Sigmoid colon (tissue), 7 donors: ENCODE measurements around the gene ZNF366. TPM values are rescaled to one million over a fixed set of nuclear protein-coding genes. Genes with fewer than 3 reads are reported as not detected.

ENCODE experiments used
- DNase-seq: peaks from one replicate; pipeline ENCODE4 v3.0.0-alpha.2; 2019
- H3K27ac ChIP-seq, 4 donors: fragments of 200-600 bp; sonication (generic); one replicate each; pipeline ENCODE4 v1.5.1; 2016 to 2019; ENCODE audit warnings: mild to moderate bottlenecking in 1 of 4
- H3K27me3 ChIP-seq, 3 donors: fragments of 200-600 bp; sonication (generic); one replicate each; pipeline ENCODE4 v1.5.1; 2019; ENCODE audit warnings: mild to moderate bottlenecking in 1 of 3
- H3K36me3 ChIP-seq, 4 donors: fragments of 200-600 bp; sonication (generic); one replicate each; pipeline ENCODE4 v1.5.1; 2016 to 2019
- H3K4me1 ChIP-seq, 4 donors: fragments of 200-600 bp; sonication (generic); one replicate each; pipeline ENCODE4 v1.5.1; 2017 to 2019
- H3K4me3 ChIP-seq, 4 donors: fragments of 200-600 bp; sonication (generic); one replicate each; pipeline ENCODE4 v1.5.1; 2017 to 2019; ENCODE audit warnings: mild to moderate bottlenecking in 2 of 4, moderate library complexity in 1 of 4
- H3K9me3 ChIP-seq, 4 donors: fragments of 200-600 bp in 3 of 4; sonication (generic) in 3 of 4; one replicate each; pipeline versions ENCODE4 v1.5.1 to v1.6.1; 2013 to 2019
- EP300 ChIP-seq, 4 donors: sonication (generic); formaldehyde crosslinking; IDR thresholded peaks; one replicate each; pipeline ENCODE4 v1.6.1; 2017; ENCODE audit warnings: antibody characterized with exemption in 4 of 4
- POLR2A ChIP-seq, 2 donors: fragments of 450-650 bp; IDR thresholded peaks; one replicate each; pipeline ENCODE4 v1.6.1; 2016; ENCODE audit warnings: antibody characterized with exemption in 2 of 2, mild to moderate bottlenecking in 2 of 2, moderate library complexity in 2 of 2
- POLR2AphosphoS5 ChIP-seq, 4 donors: sonication (generic); formaldehyde crosslinking; IDR thresholded peaks; one replicate each; pipeline ENCODE4 v1.6.1; 2017; ENCODE audit warnings: antibody characterized with exemption in 4 of 4
- WGBS, 2 donors: extraction: QIAGEN DNeasy Blood & Tissue Kit; methylation state at CpG; one replicate each; pipeline ENCODE4 v1.1.7; 2013; 5-methylcytosine and 5-hydroxymethylcytosine counted together
- intact Hi-C: fragments of 100-400 bp; cut with DNase I; formaldehyde crosslinking; loops from one replicate; pipeline ENCODE4 v1.15.1; 2023
- polyA plus RNA-seq, 3 donors: library from polyadenylated mRNA; stranded (reverse); fragments of 200-250 nt; gene quantifications; one replicate each; pipeline ENCODE4 v1.2.3, GENCODE V29; 2013
- total RNA-seq, 4 donors: library from RNA; depleted of rRNA; stranded (reverse); fragments of >200 nt; gene quantifications; one replicate each; pipeline ENCODE4 v1.1.0, GENCODE V29; 2016
- TF ChIP-seq, protein P1 (sequence below), 4 experiments: fragments of 450-650 bp in 3 of 4; fragments of 200-600 bp in 1 of 4; IDR thresholded peaks; one replicate each; pipeline ENCODE4 v1.5.1; 2016 to 2019; ENCODE audit warnings: antibody characterized with exemption in 4 of 4, mild to moderate bottlenecking in 3 of 4, moderate library complexity in 2 of 4
- donor health status: healthy with polysubstance abuse.
- donor health status: Bipolar disorder and iron deficiency.
- donor health status: healthy.

The ZNF366 gene
- total and polyA plus RNA-seq, 7 donors = 0.46 to 3.9 (median 1.8) TPM

DNA sequence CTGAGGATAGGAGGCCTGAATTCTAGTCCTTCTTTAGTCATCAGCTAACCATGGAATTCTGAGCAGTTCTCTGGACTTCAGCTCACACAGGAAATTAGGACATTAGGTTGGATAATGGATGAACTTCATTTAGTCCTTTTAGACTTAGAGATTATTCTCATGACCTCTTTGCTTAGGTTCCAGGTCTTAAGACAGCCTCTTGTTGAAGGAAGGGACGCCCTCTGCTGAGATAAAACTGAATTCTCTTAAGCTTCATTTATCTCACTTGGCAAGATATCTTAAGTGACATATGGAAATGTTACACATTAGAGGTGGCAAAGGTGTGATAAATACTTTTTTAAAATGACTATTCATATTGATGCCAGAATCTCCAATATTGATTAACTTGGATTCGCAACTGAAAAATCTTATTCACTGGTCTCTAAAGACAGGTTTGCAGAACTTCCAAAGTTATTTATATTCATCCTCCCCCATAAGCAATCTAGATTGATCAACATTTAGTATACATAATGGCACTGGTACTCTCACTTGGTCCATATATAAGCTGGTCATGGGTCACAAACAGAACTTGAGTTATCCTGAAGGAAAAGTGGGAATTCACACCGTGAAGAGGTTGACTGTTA lies 16.9 kb upstream of the ZNF366 start:
- TF ChIP-seq, protein P1, sequence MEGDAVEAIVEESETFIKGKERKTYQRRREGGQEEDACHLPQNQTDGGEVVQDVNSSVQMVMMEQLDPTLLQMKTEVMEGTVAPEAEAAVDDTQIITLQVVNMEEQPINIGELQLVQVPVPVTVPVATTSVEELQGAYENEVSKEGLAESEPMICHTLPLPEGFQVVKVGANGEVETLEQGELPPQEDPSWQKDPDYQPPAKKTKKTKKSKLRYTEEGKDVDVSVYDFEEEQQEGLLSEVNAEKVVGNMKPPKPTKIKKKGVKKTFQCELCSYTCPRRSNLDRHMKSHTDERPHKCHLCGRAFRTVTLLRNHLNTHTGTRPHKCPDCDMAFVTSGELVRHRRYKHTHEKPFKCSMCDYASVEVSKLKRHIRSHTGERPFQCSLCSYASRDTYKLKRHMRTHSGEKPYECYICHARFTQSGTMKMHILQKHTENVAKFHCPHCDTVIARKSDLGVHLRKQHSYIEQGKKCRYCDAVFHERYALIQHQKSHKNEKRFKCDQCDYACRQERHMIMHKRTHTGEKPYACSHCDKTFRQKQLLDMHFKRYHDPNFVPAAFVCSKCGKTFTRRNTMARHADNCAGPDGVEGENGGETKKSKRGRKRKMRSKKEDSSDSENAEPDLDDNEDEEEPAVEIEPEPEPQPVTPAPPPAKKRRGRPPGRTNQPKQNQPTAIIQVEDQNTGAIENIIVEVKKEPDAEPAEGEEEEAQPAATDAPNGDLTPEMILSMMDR (IDR thresholded peaks at IDR 0.05) = peak in 3 of 4 experiments; percentile 33 to 57 (median 51)
- TF ChIP-seq EP300 (IDR thresholded peaks at IDR 0.05) = no peak
- no peak for DNase-seq
- intact Hi-C loops = loop anchor here (5.0 kb wide), 1 partner anchor 157 kb away; no protein-coding TSS in a partner anchor
- H3K27me3 ChIP-seq = no peaks in the 10 kb centered on the region
- no peaks in the 10 kb centered on the region for H3K4me1 ChIP-seq
- no peak overlapping the region for H3K27ac ChIP-seq
- no peak overlapping the region for H3K4me3 ChIP-seq
- no peaks in the 10 kb centered on the region for H3K36me3 ChIP-seq
- WGBS, 2 donors = 35 to 56% methylated on average over 3 of the region's 3 CpGs
- peaks cover 0 to 3% (median 0%) of the 10 kb centered on the region in 4 donors for H3K9me3 ChIP-seq

- Histone ChIP-seq H3K9me3 (peaks cover 0 to 3% (median 0%) of the 10 kb centered on the region in 4 donors), H3K4me1 (no peaks in the 10 kb centered on the region), H3K27me3 (no peaks in the 10 kb centered on the region), H3K4me3 (no peak overlapping the region), H3K27ac (no peak overlapping the region), H3K36me3 (no peaks in the 10 kb centered on the region)
- intact Hi-C loops = loop anchor here (5.0 kb wide), 1 partner anchor 155 kb away; no protein-coding TSS in a partner anchor
- WGBS, 2 donors = 98 to 100% methylated on average over 1 of the region's 1 CpG
- no peak for TF ChIP-seq POLR2AphosphoS5 (IDR thresholded peaks at IDR 0.05)
- no peak for TF ChIP-seq EP300 (IDR thresholded peaks at IDR 0.05)
- TF ChIP-seq, protein P1 (IDR thresholded peaks at IDR 0.05) = no peak
- no peak for TF ChIP-seq POLR2A (IDR thresholded peaks at IDR 0.05)
- no peak for DNase-seq
Measured at GRCh38 chr5:72522607-72523006, 15.4 kb upstream of the ZNF366 start.

DNA sequence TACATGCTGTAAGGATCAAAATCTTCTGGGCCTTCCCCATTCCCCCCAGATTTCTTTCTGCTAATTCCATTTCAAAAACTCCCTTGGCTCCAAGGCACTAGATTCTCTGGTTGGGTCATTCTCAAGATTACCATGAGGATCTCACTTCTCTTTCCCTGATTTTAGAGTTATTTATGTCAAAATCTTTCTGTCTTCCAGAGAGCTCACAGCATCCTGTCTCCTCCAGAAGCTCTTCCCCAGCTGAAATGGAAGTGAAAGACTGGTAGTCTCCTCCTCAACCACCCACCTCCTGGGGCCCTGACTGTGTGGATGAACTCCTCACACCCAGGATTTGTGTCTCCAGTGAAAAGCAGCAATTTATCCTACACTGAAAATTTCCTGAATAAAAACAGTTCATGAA lies 11.9 kb upstream of the ZNF366 start:
- Histone ChIP-seq H3K4me3 (no peak overlapping the region), H3K27ac (no peak overlapping the region), H3K36me3 (no peaks in the 10 kb centered on the region), H3K27me3 (no peaks in the 10 kb centered on the region), H3K4me1 (no peaks in the 10 kb centered on the region), H3K9me3 (peaks cover 0 to 3% (median 0%) of the 10 kb centered on the region in 4 donors)
- DNase-seq = no peak
- intact Hi-C loops = no loop called here
- TF ChIP-seq EP300 (IDR thresholded peaks at IDR 0.05) = no peak
- no peak for TF ChIP-seq POLR2A (IDR thresholded peaks at IDR 0.05)
- TF ChIP-seq, protein P1 (IDR thresholded peaks at IDR 0.05) = no peak
- TF ChIP-seq POLR2AphosphoS5 (IDR thresholded peaks at IDR 0.05) = no peak

DNA sequence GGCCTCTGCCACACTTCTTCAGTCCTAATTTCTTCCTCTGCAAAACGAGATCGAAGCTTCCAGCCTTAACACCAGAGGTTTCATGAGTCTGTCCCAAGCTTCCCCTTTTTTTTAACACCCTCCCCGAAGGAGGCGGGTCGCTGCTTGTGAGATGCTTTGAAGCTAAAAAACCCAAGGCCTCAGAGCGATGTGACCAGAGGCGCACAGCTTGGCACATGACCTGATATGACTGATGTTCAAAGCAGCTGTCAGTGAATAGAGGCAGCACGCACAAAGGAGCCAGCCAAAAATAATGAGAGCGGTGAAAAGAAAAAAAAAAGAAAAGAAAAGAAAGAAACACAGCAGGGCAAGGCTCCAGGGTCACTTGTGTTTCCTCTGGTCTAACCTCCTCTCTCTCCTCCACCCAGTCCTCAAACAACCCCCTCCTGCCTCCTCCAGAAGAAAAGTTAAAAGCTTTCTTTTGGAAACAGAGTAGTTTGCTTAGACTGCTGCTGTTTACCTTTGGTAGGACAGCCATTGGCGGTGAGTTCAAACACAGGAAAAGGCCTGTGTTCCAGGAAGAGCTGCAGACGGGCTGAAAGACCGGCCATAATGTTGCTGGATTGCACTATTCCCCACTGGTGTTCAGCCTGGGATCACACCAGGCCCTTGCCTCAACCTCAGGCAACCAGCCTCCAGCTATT lies 10.9 kb upstream of the ZNF366 start:
- Histone ChIP-seq H3K4me1 (no peaks in the 10 kb centered on the region), H3K9me3 (peaks cover 0 to 3% (median 0%) of the 10 kb centered on the region in 4 donors), H3K36me3 (no peaks in the 10 kb centered on the region), H3K27ac (peak overlapping the region in 1 of 4 donors; percentile 48), H3K27me3 (no peaks in the 10 kb centered on the region), H3K4me3 (no peak overlapping the region)
- TF ChIP-seq POLR2AphosphoS5 (IDR thresholded peaks at IDR 0.05) (no peak), EP300 (IDR thresholded peaks at IDR 0.05) (no peak), POLR2A (IDR thresholded peaks at IDR 0.05) (no peak)
- TF ChIP-seq, protein P1 (IDR thresholded peaks at IDR 0.05) = no peak
- DNase-seq = peak; percentile 70
- intact Hi-C loops = no loop called here
- 49 to 59% methylated on average over 12 of the region's 12 CpGs for WGBS, 2 donors
